K562 (cell line): ENCODE data around the gene PTPN11. TPM values are rescaled to one million over a fixed set of nuclear protein-coding genes. Genes with fewer than 3 reads are reported as not detected.
A peak's percentile ranks its signal among the peaks of the same experiment; 100 is the strongest.

Source experiments
- ADNP ChIP-seq: fragments of 200-800 bp; sonication (Bioruptor generic); IDR thresholded peaks from 2 replicates; pipeline ENCODE4 v1.6.1; 2016; ENCODE audit warnings: missing genetic modification characterization, missing compliant biosample characterization
- E4F1 ChIP-seq: fragments of 250-450 bp; sonication (Bioruptor Pico); IDR thresholded peaks from 2 replicates; pipeline ENCODE4 v1.5.0; 2021; ENCODE audit warnings: mild to moderate bottlenecking, borderline replicate concordance
- GTF2A2 ChIP-seq: IDR thresholded peaks from 2 replicates; pipeline ENCODE4 v1.6.1; 2016; ENCODE audit warnings: mild to moderate bottlenecking, missing genetic modification characterization, missing compliant biosample characterization
- GTF2E2 ChIP-seq: fragments of 200-800 bp; sonication (Bioruptor generic); IDR thresholded peaks from 2 replicates; pipeline ENCODE4 v1.6.1; 2016; ENCODE audit warnings: missing genetic modification characterization, missing compliant biosample characterization
- KLF6 ChIP-seq: fragments of 250-450 bp; sonication (Bioruptor Pico); IDR thresholded peaks from 2 replicates; pipeline ENCODE4 v1.4.0; 2020; ENCODE audit warnings: mild to moderate bottlenecking, moderate library complexity, borderline replicate concordance
- MCM2 ChIP-seq: fragments of 450-650 bp; IDR thresholded peaks from 2 replicates; pipeline ENCODE4 v1.6.1; 2017; ENCODE audit warnings: low read depth, mild to moderate bottlenecking
- MIER1 ChIP-seq: fragments of 450-650 bp; IDR thresholded peaks from 2 replicates; pipeline ENCODE4 v1.6.1; 2016; ENCODE audit warnings: antibody characterized with exemption, mild to moderate bottlenecking, low read depth
- NFATC3 ChIP-seq: fragments of 450-650 bp; IDR thresholded peaks from 2 replicates; pipeline ENCODE4 v1.6.1; 2017; ENCODE audit warnings: mild to moderate bottlenecking
- RBFOX2 ChIP-seq: fragments of 200-400 bp; formaldehyde crosslinking; IDR thresholded peaks from 2 replicates; pipeline ENCODE4 v1.6.1; 2017; ENCODE audit warnings: low read depth, mild to moderate bottlenecking, low read length, moderate library complexity
- SMARCE1 ChIP-seq: fragments of 450-650 bp; IDR thresholded peaks from 2 replicates; pipeline ENCODE4 v1.7.1; 2016; ENCODE audit warnings: mild to moderate bottlenecking
- SP1 ChIP-seq: sonication (generic); formaldehyde crosslinking; IDR thresholded peaks from 2 replicates; pipeline ENCODE4 v1.8.1; 2022; ENCODE audit warnings: mild to moderate bottlenecking, missing genetic modification reagents
- TEAD1 ChIP-seq, 2 experiments: fragments of 450-650 bp in 1 of 2; sonication (generic) in 1 of 2; formaldehyde crosslinking; IDR thresholded peaks; 2 replicates each; pipeline versions ENCODE4 v1.4.0 to v1.8.0; 2020 to 2022; ENCODE audit warnings: mild to moderate bottlenecking in 2 of 2, missing genetic modification reagents in 1 of 2
- VEZF1 ChIP-seq: fragments of 200-800 bp; sonication (Bioruptor generic); IDR thresholded peaks from 2 replicates; pipeline ENCODE4 v1.6.1; 2017; ENCODE audit warnings: missing genetic modification characterization, missing compliant biosample characterization
- ZBTB8A ChIP-seq: fragments of 450-650 bp; IDR thresholded peaks from 2 replicates; pipeline ENCODE4 v1.6.1; 2018; ENCODE audit warnings: mild to moderate bottlenecking, moderate library complexity; ENCODE audit not compliant: partially characterized antibody
- ZBTB9 ChIP-seq: fragments of 450-650 bp; formaldehyde crosslinking; IDR thresholded peaks from 2 replicates; pipeline ENCODE4 v1.4.0; 2020; ENCODE audit warnings: mild to moderate bottlenecking, moderate library complexity
- ZMIZ1 ChIP-seq, 2 experiments: fragments of 150-350 bp in 1 of 2; IDR thresholded peaks; 2 replicates each; pipeline ENCODE4 v1.6.1; 2012 to 2016; ENCODE audit warnings: low read depth in 2 of 2, low read length in 2 of 2, mild to moderate bottlenecking in 1 of 2, moderate library complexity in 1 of 2
- ZNF146 ChIP-seq: IDR thresholded peaks from one replicate; pipeline ENCODE4 v1.6.1; 2018; ENCODE audit warnings: missing compliant biosample characterization; ENCODE audit not compliant: unreplicated experiment
- ZNF282 ChIP-seq: sonication (generic); formaldehyde crosslinking; IDR thresholded peaks from 2 replicates; pipeline ENCODE4 v1.8.1; 2023; ENCODE audit warnings: missing genetic modification reagents
- ZNF316 ChIP-seq: fragments of 450-650 bp; IDR thresholded peaks from 2 replicates; pipeline ENCODE4 v1.6.1; 2016
- ZNF707 ChIP-seq: fragments of 250-450 bp; sonication (Bioruptor Pico); conservative IDR thresholded peaks from 2 replicates; pipeline ENCODE4 v1.8.0; 2022; ENCODE audit warnings: inconsistent platforms, mild to moderate bottlenecking, moderate library complexity
- polyA plus RNA-seq, 8 experiments: library from polyadenylated mRNA; depleted of rRNA in 4 of 8; stranded (reverse) in 5 of 8; unstranded in 3 of 8; fragments of >200 nt; fragmentation: Nextera tagmentation in 2 of 8; fragmentation: Illumina TruSeq in 1 of 8; extraction: Ambion mirVana in 2 of 8; extraction: Trizol in 1 of 8; gene quantifications; 2 replicates each; pipeline versions ENCODE4 v1.2.1 to v1.2.3, GENCODE V29; 2011 to 2014; ENCODE audit warnings: inconsistent platforms in 1 of 8, missing spikeins in 1 of 8
- total RNA-seq, 7 experiments: library from RNA; depleted of rRNA in 6 of 7; stranded (reverse); fragments of >200 nt in 6 of 7; fragmentation: Illumina TruSeq in 2 of 7; extraction: Trizol in 2 of 7; gene quantifications; 2 replicates each; pipeline versions ENCODE4 v1.2.1 to v1.2.3, GENCODE V29; 2011 to 2021; ENCODE audit warnings: low replicate concordance in 1 of 7

PTPN11 gene
- total and polyA plus RNA-seq, 9 of the 15 experiments (the other 6 are each of a cell fraction or from before 2014, with no cell fraction given) = 22.5 to 126 (median 79.7) TPM

- no peak; the same call in 1 of the 2 replicates for TF ChIP-seq ZBTB9
- TF ChIP-seq GTF2E2 (tag) = peak; percentile 71; the same call in 1 of the 2 replicates
- no peak for TF ChIP-seq TEAD1 (CRISPR knock-in tag; IDR thresholded peaks at IDR 0.05)
- no peak for TF ChIP-seq E4F1 (CRISPR knock-in tag)
- TF ChIP-seq NFATC3 = no peak
- no peak for TF ChIP-seq MCM2
- no peak for TF ChIP-seq KLF6 (CRISPR knock-in tag)
- TF ChIP-seq ZNF146 (CRISPR knock-in tag) = peak; percentile 19
- no peak for TF ChIP-seq MIER1
- TF ChIP-seq SMARCE1 = no peak
- TF ChIP-seq ZMIZ1 (IDR thresholded peaks at IDR 0.05; ENCODE audit: low read depth in 2 of 2, low read length in 2 of 2) = no peak; a peak in 1 of 4 replicates
- TF ChIP-seq RBFOX2 = peak; percentile 97
- TF ChIP-seq SP1 = 0 out of 2 replicates have a peak, but pooled peaks have one; percentile 47
- no peak for TF ChIP-seq ZNF316
- TF ChIP-seq ADNP = no peak
- TF ChIP-seq ZBTB8A = no peak
- no peak for TF ChIP-seq ZNF707 (CRISPR knock-in tag)
- TF ChIP-seq GTF2A2 (tag) = 0 out of 2 replicates have a peak, but pooled peaks have one; percentile 35
- peak; percentile 100 for TF ChIP-seq VEZF1 (CRISPR knock-in tag)
- TF ChIP-seq ZNF282 (CRISPR knock-in tag) = 0 out of 2 replicates have a peak, but pooled peaks have one; percentile 35
These were observed at the start of gene PTPN11 (continued) for GRCh38 chr12:112418608-112419296.
